Measurements from ENCODE around the gene BMP6. TPM values are rescaled to one million over a fixed set of nuclear protein-coding genes. Genes with fewer than 3 reads are reported as not detected.
A peak's percentile ranks its signal among the peaks of the same experiment; 100 is the strongest.

Gene BMP6
- total RNA-seq, 1 experiment from 2014 or later = 0.28 TPM

- Mint-ChIP-seq H3K27me3 (ENCODE audit: low read depth) (peaks cover 13% of the 10 kb centered on the region), H3K36me3 (ENCODE audit: insufficient read depth in 1 of 3, low read depth in 3 of 3) (no peaks in the 10 kb centered on the region; a peak in 1 of 7 replicates), H3K4me3 (no peak overlapping the region), H3K4me1 (peaks cover 36 to 37% of the 10 kb centered on the region in 2 experiments), H3K27ac (peak overlapping the region in 1 of 3 experiments; percentile 38; a peak in 1 of 7 replicates), H3K9me3 (no peaks in the 10 kb centered on the region)
- Histone ChIP-seq H4K91ac (ENCODE audit: insufficient read length, low read depth, low read length) (no peak overlapping the region), H4K8ac (replicated peaks; ENCODE audit: insufficient read length, low read depth, low read length) (no peak overlapping the region), H2BK20ac (ENCODE audit: low read depth, low read length, poor library complexity, severe bottlenecking) (no peak overlapping the region), H4K5ac (ENCODE audit: insufficient read length, low read depth, low read length) (no peak overlapping the region), H3K27ac (ENCODE audit: insufficient read length, low read depth, low read length) (no peak overlapping the region), H3K4ac (ENCODE audit: low read depth, low read length) (no peak overlapping the region), H3K27me3 (ENCODE audit: insufficient read depth, low read length) (no peaks in the 10 kb centered on the region), H3K9ac (ENCODE audit: extremely low read depth, insufficient read length, low read length) (no peak overlapping the region), H3K4me1 (ENCODE audit: insufficient read depth, low read length) (peaks cover 13% of the 10 kb centered on the region; the same call in 1 of the 2 replicates), H2BK15ac (ENCODE audit: low read depth, low read length) (no peak overlapping the region), H3K56ac (ENCODE audit: insufficient read length, low read depth, low read length) (no peak overlapping the region), H2BK120ac (ENCODE audit: low read depth, low read length, poor library complexity, severe bottlenecking) (no peak overlapping the region), H2AFZ (ENCODE audit: low read length) (no peak overlapping the region), H3K23ac (ENCODE audit: insufficient read length, low read depth, low read length) (no peak overlapping the region), H2BK5ac (ENCODE audit: insufficient read length, low read length) (no peak overlapping the region), H3K9me3 (ENCODE audit: control insufficient read depth, low read depth, low read length) (no peaks in the 10 kb centered on the region), H3K79me2 (ENCODE audit: insufficient read depth, low read length) (no peaks in the 10 kb centered on the region), H2AK5ac (ENCODE audit: insufficient read length, low read length) (no peak overlapping the region), H2BK12ac (ENCODE audit: insufficient read length, low read depth, low read length) (no peak overlapping the region), H3K14ac (ENCODE audit: insufficient read depth, low read length) (no peak overlapping the region), H4K20me1 (ENCODE audit: control insufficient read depth, insufficient read depth, insufficient read length) (no peaks in the 10 kb centered on the region), H3K79me1 (ENCODE audit: insufficient read depth, low read depth, low read length, poor library complexity, severe bottlenecking) (no peaks in the 10 kb centered on the region), H3T11ph (ENCODE audit: low read length) (no peak overlapping the region), H3K4me2 (ENCODE audit: insufficient read depth, insufficient read length, low read length) (no peak overlapping the region), H3K23me2 (ENCODE audit: insufficient read length, low read depth, low read length, poor library complexity, severe bottlenecking) (no peaks in the 10 kb centered on the region), H3K18ac (ENCODE audit: insufficient read length, low read depth, low read length) (no peak overlapping the region)
- WGBS (ENCODE audit: extremely low coverage, insufficient read length, low lambda C conversion rate) = no CpG with 5 or more reads among the region's 4 CpGs
- DNase-seq = peak; percentile 82
- TF ChIP-seq CTCF (conservative IDR thresholded peaks at IDR 0.05) = no peak
Observed at GRCh38 chr6:7684843-7685242, 41.1 kb upstream of the BMP6 start.
